ENCODE results near the gene TM6SF1. TPM values are rescaled to one million over a fixed set of nuclear protein-coding genes. Genes with fewer than 3 reads are reported as not detected.
"Not testable (repeated sequence)": the region's sequence is repeated elsewhere in the genome, so short reads cannot be mapped to it uniquely, and the experiment has no call there.

The TM6SF1 gene
- total RNA-seq, 2 donors from 2014 or later: 0.62 to 1.5 TPM

DNA sequence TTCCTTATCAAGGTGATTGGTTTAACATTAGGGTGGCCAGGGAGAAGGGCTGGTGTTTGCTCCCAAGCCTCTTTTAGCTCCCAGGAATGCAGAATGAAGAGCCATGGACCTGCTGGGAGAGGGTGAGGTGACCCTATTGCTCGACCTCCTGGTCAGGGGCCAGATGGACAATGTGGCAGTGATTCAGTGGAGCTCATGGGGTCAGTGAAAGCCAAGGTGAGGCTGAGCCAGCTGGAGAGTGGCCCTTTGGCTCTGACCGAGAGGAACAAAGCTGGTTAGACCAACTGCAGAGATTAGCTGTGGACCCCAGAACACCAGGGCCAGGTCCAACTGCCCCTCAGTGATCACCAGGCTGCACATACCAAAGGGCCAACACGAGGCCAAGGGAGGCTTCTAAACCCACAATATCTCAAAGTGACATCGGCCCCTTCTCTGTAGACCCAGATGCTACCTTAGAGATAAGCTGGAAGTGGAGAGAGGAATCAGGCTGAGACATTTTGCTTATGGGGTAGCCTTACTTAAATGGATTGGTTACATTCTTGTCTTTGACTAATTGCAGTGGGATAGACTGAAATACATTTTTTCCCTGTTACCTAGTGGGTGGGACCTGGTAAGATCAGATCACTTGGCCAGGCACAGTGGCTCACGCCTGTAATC, 24.6 kb upstream of the TM6SF1 start:
- intact Hi-C loops (cut with DNase I): no loop called here

GRCh38 chr15:83085461-83085860, 22.0 kb upstream of the TM6SF1 start:
- H3K27me3 ChIP-seq; H3K4me3 ChIP-seq; H3K36me3 ChIP-seq; DNase-seq; H3K9me3 ChIP-seq; H3K4me1 ChIP-seq; intact Hi-C loops (cut with DNase I); H3K27ac ChIP-seq; H3K9ac ChIP-seq (ENCODE audit: low read depth in 2 of 2, low read length in 2 of 2): not testable (repeated sequence)

More for the DNA sequence above, 24.6 kb upstream of the TM6SF1 start:
- Histone ChIP-seq H3K4me1 (no peaks in the 10 kb centered on the region), H3K27me3 (no peaks in the 10 kb centered on the region), H3K4me3 (no peak overlapping the region), H3K36me3 (no peaks in the 10 kb centered on the region), H3K27ac (no peak overlapping the region), H3K9ac (ENCODE audit: low read depth in 2 of 2, low read length in 2 of 2) (no peak overlapping the region), H3K9me3 (no peaks in the 10 kb centered on the region)
- TF ChIP-seq, protein P1, sequence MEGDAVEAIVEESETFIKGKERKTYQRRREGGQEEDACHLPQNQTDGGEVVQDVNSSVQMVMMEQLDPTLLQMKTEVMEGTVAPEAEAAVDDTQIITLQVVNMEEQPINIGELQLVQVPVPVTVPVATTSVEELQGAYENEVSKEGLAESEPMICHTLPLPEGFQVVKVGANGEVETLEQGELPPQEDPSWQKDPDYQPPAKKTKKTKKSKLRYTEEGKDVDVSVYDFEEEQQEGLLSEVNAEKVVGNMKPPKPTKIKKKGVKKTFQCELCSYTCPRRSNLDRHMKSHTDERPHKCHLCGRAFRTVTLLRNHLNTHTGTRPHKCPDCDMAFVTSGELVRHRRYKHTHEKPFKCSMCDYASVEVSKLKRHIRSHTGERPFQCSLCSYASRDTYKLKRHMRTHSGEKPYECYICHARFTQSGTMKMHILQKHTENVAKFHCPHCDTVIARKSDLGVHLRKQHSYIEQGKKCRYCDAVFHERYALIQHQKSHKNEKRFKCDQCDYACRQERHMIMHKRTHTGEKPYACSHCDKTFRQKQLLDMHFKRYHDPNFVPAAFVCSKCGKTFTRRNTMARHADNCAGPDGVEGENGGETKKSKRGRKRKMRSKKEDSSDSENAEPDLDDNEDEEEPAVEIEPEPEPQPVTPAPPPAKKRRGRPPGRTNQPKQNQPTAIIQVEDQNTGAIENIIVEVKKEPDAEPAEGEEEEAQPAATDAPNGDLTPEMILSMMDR (IDR thresholded peaks at IDR 0.05): no peak
- no peak for DNase-seq

DNA sequence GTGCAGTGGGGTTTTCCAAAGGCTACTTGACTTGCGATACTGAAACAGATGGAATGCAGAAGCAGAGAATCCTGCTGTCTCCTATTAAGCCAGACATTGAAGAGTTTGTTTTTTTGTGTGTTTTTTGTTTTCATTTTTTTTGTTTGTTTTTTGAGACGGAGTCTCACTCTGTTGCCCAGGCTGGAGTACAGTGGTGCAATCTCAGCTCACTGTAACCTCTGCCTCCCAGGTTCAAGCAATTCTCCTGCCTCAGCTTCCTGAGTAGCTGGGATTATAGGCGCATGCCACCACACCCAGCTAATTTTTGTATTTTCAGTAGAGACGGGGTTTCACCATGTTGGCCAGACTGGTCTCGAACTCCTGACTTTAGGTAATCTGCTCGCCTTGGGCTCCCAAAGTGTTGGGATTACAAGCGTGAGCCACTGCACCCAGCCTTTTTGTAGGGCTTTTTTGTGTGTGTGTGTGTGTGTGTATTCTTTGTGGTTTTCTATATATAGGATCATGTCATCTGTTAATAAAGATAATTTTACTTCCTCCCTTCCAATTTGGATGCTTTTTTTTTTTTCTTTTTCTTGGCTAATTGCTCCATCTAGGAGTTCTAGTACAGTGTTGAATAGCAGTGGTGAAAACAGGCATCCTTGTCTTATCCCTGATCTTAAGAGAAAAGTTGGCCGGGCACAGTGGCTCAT, 21.4 kb upstream of the TM6SF1 start:
- H3K4me3 ChIP-seq; DNase-seq; H3K4me1 ChIP-seq; H3K27ac ChIP-seq; H3K9ac ChIP-seq (ENCODE audit: low read depth in 2 of 2, low read length in 2 of 2); H3K9me3 ChIP-seq; H3K27me3 ChIP-seq; intact Hi-C loops (cut with DNase I); H3K36me3 ChIP-seq: not testable (repeated sequence)

DNA sequence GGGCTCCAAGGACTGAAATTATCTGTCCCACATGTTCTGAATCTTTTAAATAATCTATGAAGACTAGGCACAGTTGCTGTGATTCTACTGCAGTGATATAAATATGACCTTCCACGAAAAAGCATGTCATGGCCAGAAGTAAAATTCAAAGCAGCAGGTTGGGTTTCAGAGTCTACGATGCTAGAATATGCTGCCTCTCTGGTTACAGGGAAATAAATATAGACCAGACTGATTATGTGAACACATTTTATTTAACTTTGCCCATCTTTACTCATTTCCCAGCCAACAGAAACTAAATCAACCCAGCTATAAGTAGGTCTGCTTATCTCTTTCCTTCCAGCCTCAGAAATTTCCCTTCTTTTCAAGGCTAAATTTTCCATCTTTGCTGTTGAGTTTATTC, 19.9 kb upstream of the TM6SF1 start:
- Histone ChIP-seq H3K27me3 (no peaks in the 10 kb centered on the region), H3K9ac (ENCODE audit: low read depth in 2 of 2, low read length in 2 of 2) (no peak overlapping the region), H3K4me1 (no peaks in the 10 kb centered on the region), H3K27ac (no peak overlapping the region), H3K4me3 (no peak overlapping the region), H3K9me3 (no peaks in the 10 kb centered on the region), H3K36me3 (no peaks in the 10 kb centered on the region)
- DNase-seq: no peak
- TF ChIP-seq, protein P1 (IDR thresholded peaks at IDR 0.05): no peak
- intact Hi-C loops (cut with DNase I): no loop called here

GRCh38 chr15:83088876-83089275, 18.6 kb upstream of the TM6SF1 start:
- TF ChIP-seq, protein P1 (IDR thresholded peaks at IDR 0.05): no peak
- H3K4me3 ChIP-seq: no peak overlapping the region
- H3K9me3 ChIP-seq: no peaks in the 10 kb centered on the region
- H3K9ac ChIP-seq (ENCODE audit: low read depth in 2 of 2, low read length in 2 of 2): no peak overlapping the region
- intact Hi-C loops (cut with DNase I): no loop called here
- H3K27ac ChIP-seq: no peak overlapping the region
- DNase-seq: no peak
- no peaks in the 10 kb centered on the region for H3K27me3 ChIP-seq
- H3K36me3 ChIP-seq: no peaks in the 10 kb centered on the region
- no peaks in the 10 kb centered on the region for H3K4me1 ChIP-seq

- TF ChIP-seq, protein P1 (IDR thresholded peaks at IDR 0.05): no peak
- no peaks in the 10 kb centered on the region for H3K36me3 ChIP-seq
- intact Hi-C loops (cut with DNase I): no loop called here
- H3K9me3 ChIP-seq: no peaks in the 10 kb centered on the region
- DNase-seq: no peak
- H3K27ac ChIP-seq: no peak overlapping the region
- H3K27me3 ChIP-seq: no peaks in the 10 kb centered on the region
- H3K4me3 ChIP-seq: no peak overlapping the region
- H3K4me1 ChIP-seq: no peaks in the 10 kb centered on the region
- no peak overlapping the region for H3K9ac ChIP-seq (ENCODE audit: low read depth in 2 of 2, low read length in 2 of 2)
Observed at GRCh38 chr15:83090465-83090864, 17.0 kb upstream of the TM6SF1 start.

DNA sequence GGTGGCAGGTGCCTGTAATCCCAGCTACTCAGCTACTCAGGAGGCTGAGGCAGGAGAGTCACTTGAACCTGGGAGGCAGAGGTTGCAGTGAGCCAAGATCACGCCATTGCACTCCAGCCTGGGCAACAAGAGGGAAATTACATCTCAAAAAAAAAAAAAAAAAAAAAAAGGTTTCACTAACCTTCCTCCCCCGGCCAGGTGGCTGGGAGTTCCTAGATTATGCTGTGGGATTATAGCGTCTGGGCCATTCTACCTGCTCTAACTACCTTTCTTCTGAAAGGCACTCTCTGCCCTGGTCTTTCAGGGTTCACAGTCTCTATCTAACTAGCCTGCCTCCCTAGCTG, 15.5 kb upstream of the TM6SF1 start:
- H3K27me3 ChIP-seq; H3K4me1 ChIP-seq; H3K27ac ChIP-seq; intact Hi-C loops (cut with DNase I); H3K9me3 ChIP-seq; H3K36me3 ChIP-seq; H3K4me3 ChIP-seq; H3K9ac ChIP-seq (ENCODE audit: low read depth in 2 of 2, low read length in 2 of 2); DNase-seq: not testable (repeated sequence)
